ENCODE measurements around the gene JAZF1. TPM values are rescaled to one million over a fixed set of nuclear protein-coding genes. Genes with fewer than 3 reads are reported as not detected.

The JAZF1 gene
- total RNA-seq, 1 experiment from 2014 or later, result 9.1 TPM

DNA sequence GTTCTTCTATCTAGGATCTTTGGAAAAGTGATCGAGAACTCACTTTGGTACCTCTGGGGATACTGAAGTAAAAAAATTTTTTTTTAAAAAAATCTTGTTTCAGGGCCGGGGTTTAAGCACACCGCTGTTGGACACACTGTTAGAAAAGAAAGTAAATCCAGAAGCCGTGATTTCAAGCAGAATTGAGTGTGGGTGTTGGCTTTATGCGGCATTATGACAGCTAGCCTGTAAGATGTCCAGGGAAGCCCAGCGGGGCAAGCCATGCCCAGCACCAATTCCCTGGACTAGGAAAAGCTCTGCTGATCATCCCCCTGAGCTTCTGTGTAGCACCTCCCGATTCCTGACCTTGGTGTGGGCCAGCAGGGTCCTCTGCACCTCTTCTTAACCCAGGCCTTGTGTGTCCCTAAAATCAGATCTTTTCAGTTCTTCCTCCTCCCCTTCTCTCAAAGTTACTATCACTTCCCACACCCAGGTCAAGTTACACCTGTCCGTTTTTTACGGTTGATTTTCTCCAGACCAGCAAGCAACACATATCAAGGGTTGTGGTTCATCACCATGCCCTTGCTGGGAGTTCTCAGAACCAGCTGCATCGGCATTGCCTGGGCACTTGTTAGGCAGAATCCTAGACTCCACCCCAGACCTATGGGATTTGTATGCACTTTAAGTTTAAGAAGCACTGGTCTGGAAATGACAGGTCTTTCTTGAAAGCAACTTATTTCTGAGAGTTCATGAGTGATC lies 235.4 kb downstream of the JAZF1 start:
- no peak overlapping the region; a peak in 1 of 7 replicates for H3K27ac Mint-ChIP-seq
- Histone ChIP-seq H3T11ph (ENCODE audit: low read length) (no peak overlapping the region), H3K23me2 (ENCODE audit: insufficient read length, low read depth, low read length, poor library complexity, severe bottlenecking) (no peaks in the 10 kb centered on the region), H2BK15ac (ENCODE audit: low read depth, low read length) (no peak overlapping the region), H3K14ac (ENCODE audit: insufficient read depth, low read length) (no peak overlapping the region), H3K27me3 (ENCODE audit: insufficient read depth, low read length) (no peaks in the 10 kb centered on the region), H4K91ac (ENCODE audit: insufficient read length, low read depth, low read length) (no peak overlapping the region), H3K9ac (ENCODE audit: extremely low read depth, insufficient read length, low read length) (no peak overlapping the region), H2BK120ac (ENCODE audit: low read depth, low read length, poor library complexity, severe bottlenecking) (no peak overlapping the region), H2BK5ac (ENCODE audit: insufficient read length, low read length) (no peak overlapping the region), H3K9me3 (ENCODE audit: control insufficient read depth, low read depth, low read length) (no peaks in the 10 kb centered on the region), H2BK12ac (ENCODE audit: insufficient read length, low read depth, low read length) (no peak overlapping the region), H3K4ac (ENCODE audit: low read depth, low read length) (no peak overlapping the region), H3K23ac (ENCODE audit: insufficient read length, low read depth, low read length) (no peak overlapping the region), H3K27ac (ENCODE audit: insufficient read length, low read depth, low read length) (no peak overlapping the region), H4K20me1 (ENCODE audit: control insufficient read depth, insufficient read depth, insufficient read length) (no peaks in the 10 kb centered on the region), H2AFZ (ENCODE audit: low read length) (no peak overlapping the region), H4K8ac (replicated peaks; ENCODE audit: insufficient read length, low read depth, low read length) (no peak overlapping the region), H2AK5ac (ENCODE audit: insufficient read length, low read length) (no peak overlapping the region), H3K4me2 (ENCODE audit: insufficient read depth, insufficient read length, low read length) (no peak overlapping the region), H4K5ac (ENCODE audit: insufficient read length, low read depth, low read length) (no peak overlapping the region), H3K4me1 (ENCODE audit: insufficient read depth, low read length) (no peaks in the 10 kb centered on the region), H3K18ac (ENCODE audit: insufficient read length, low read depth, low read length) (no peak overlapping the region), H3K79me1 (ENCODE audit: insufficient read depth, low read depth, low read length, poor library complexity, severe bottlenecking) (no peaks in the 10 kb centered on the region), H3K56ac (ENCODE audit: insufficient read length, low read depth, low read length) (no peak overlapping the region), H3K79me2 (ENCODE audit: insufficient read depth, low read length) (no peaks in the 10 kb centered on the region), H2BK20ac (ENCODE audit: low read depth, low read length, poor library complexity, severe bottlenecking) (no peak overlapping the region)
- DNase-seq, result no peak
- WGBS (ENCODE audit: extremely low coverage, insufficient read length, low lambda C conversion rate), result no CpG with 5 or more reads among the region's 10 CpGs
- H3K27me3 Mint-ChIP-seq (ENCODE audit: low read depth), result no peaks in the 10 kb centered on the region
- H3K4me1 Mint-ChIP-seq, result peaks cover 3 to 4% of the 10 kb centered on the region in 2 experiments; a peak in 2 of 4 replicates
- no peaks in the 10 kb centered on the region for H3K9me3 Mint-ChIP-seq
- TF ChIP-seq, protein P1, sequence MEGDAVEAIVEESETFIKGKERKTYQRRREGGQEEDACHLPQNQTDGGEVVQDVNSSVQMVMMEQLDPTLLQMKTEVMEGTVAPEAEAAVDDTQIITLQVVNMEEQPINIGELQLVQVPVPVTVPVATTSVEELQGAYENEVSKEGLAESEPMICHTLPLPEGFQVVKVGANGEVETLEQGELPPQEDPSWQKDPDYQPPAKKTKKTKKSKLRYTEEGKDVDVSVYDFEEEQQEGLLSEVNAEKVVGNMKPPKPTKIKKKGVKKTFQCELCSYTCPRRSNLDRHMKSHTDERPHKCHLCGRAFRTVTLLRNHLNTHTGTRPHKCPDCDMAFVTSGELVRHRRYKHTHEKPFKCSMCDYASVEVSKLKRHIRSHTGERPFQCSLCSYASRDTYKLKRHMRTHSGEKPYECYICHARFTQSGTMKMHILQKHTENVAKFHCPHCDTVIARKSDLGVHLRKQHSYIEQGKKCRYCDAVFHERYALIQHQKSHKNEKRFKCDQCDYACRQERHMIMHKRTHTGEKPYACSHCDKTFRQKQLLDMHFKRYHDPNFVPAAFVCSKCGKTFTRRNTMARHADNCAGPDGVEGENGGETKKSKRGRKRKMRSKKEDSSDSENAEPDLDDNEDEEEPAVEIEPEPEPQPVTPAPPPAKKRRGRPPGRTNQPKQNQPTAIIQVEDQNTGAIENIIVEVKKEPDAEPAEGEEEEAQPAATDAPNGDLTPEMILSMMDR (conservative IDR thresholded peaks at IDR 0.05), result no peak
- no peak overlapping the region for H3K4me3 Mint-ChIP-seq
- no peaks in the 10 kb centered on the region; a peak in 1 of 7 replicates for H3K36me3 Mint-ChIP-seq (ENCODE audit: insufficient read depth in 1 of 3, low read depth in 3 of 3)
